Measurements from ENCODE around the gene ARL14. TPM values are rescaled to one million over a fixed set of nuclear protein-coding genes. Genes with fewer than 3 reads are reported as not detected.

ARL14 gene
- polyA plus RNA-seq, 1 donor (not counting 4 experiments of a cell fraction or from before 2014, with no cell fraction given), result 1.6 TPM

- FAIRE-seq (no peak), DNase-seq (ENCODE audit: low read depth, low spot score) (no peak)
- Histone ChIP-seq H2AFZ (ENCODE audit: control insufficient read depth, low read length) (no peak overlapping the region), H3K9me1 (ENCODE audit: control insufficient read depth, extremely low read depth, insufficient read depth, low read length) (no peaks in the 10 kb centered on the region), H3K9me3 (ENCODE audit: control insufficient read depth, low read depth, low read length) (no peaks in the 10 kb centered on the region), H3K79me2 (ENCODE audit: control insufficient read depth, insufficient read depth, low read length) (no peaks in the 10 kb centered on the region), H3K4me2 (ENCODE audit: control insufficient read depth, extremely low read depth, insufficient read depth, low read depth, low read length) (no peak overlapping the region), H3K27me3 (ENCODE audit: control insufficient read depth, extremely low read depth, insufficient read depth, low read length) (no peaks in the 10 kb centered on the region), H3K4me1 (ENCODE audit: control insufficient read depth, extremely low read depth, insufficient read depth, low read length) (no peaks in the 10 kb centered on the region), H3K4me3 (ENCODE audit: control insufficient read depth in 2 of 3, extremely low read depth in 1 of 3, insufficient read depth in 2 of 3, low read depth in 1 of 3, low read length in 3 of 3) (no peak overlapping the region), H4K20me1 (ENCODE audit: control insufficient read depth, extremely low read depth, insufficient read depth, low read length) (no peaks in the 10 kb centered on the region), H3K27ac (ENCODE audit: control insufficient read depth, insufficient read depth, low read length) (no peak overlapping the region), H3K36me3 (ENCODE audit: control insufficient read depth in 2 of 2, extremely low read depth in 1 of 2, insufficient read depth in 2 of 2, low read length in 2 of 2) (no peaks in the 10 kb centered on the region), H3K9ac (ENCODE audit: control insufficient read depth, extremely low read depth, insufficient read depth, low read length) (no peak overlapping the region)
- dilution Hi-C loops (cut with MboI; ENCODE audit: extremely low pct_ligation_motif_present, low sequenced_read_pairs), result loop anchor here (25.0 kb wide), 1 partner anchor 235 kb away; no protein-coding TSS in a partner anchor
- TF ChIP-seq EZH2 (IDR thresholded peaks at IDR 0.05; ENCODE audit: low read length) (no peak), CTCF (optimal IDR thresholded peaks at IDR 0.05 in 1 of 3, IDR thresholded peaks at IDR 0.05 in 1 of 3, conservative IDR thresholded peaks at IDR 0.05 in 1 of 3; ENCODE audit: extremely low read depth in 1 of 3, insufficient read depth in 2 of 3, low read length in 3 of 3) (no peak)
Measured at GRCh38 chr3:160702290-160702689, 25.3 kb downstream of the ARL14 start.

- Histone ChIP-seq H3K9me3 (ENCODE audit: control insufficient read depth, low read depth, low read length) (no peaks in the 10 kb centered on the region), H3K36me3 (ENCODE audit: control insufficient read depth in 2 of 2, extremely low read depth in 1 of 2, insufficient read depth in 2 of 2, low read length in 2 of 2) (no peaks in the 10 kb centered on the region), H3K4me2 (ENCODE audit: control insufficient read depth, extremely low read depth, insufficient read depth, low read depth, low read length) (no peak overlapping the region), H3K4me1 (ENCODE audit: control insufficient read depth, extremely low read depth, insufficient read depth, low read length) (no peaks in the 10 kb centered on the region), H4K20me1 (ENCODE audit: control insufficient read depth, extremely low read depth, insufficient read depth, low read length) (no peaks in the 10 kb centered on the region), H2AFZ (ENCODE audit: control insufficient read depth, low read length) (no peak overlapping the region), H3K9ac (ENCODE audit: control insufficient read depth, extremely low read depth, insufficient read depth, low read length) (no peak overlapping the region), H3K79me2 (ENCODE audit: control insufficient read depth, insufficient read depth, low read length) (no peaks in the 10 kb centered on the region), H3K9me1 (ENCODE audit: control insufficient read depth, extremely low read depth, insufficient read depth, low read length) (no peaks in the 10 kb centered on the region), H3K27ac (ENCODE audit: control insufficient read depth, insufficient read depth, low read length) (no peak overlapping the region), H3K27me3 (ENCODE audit: control insufficient read depth, extremely low read depth, insufficient read depth, low read length) (no peaks in the 10 kb centered on the region), H3K4me3 (ENCODE audit: control insufficient read depth in 2 of 3, extremely low read depth in 1 of 3, insufficient read depth in 2 of 3, low read depth in 1 of 3, low read length in 3 of 3) (no peak overlapping the region)
- dilution Hi-C loops (cut with MboI; ENCODE audit: extremely low pct_ligation_motif_present, low sequenced_read_pairs), result loop anchor here (25.0 kb wide), 1 partner anchor 233 kb away; no protein-coding TSS in a partner anchor
- FAIRE-seq (no peak), DNase-seq (ENCODE audit: low read depth, low spot score) (no peak)
- TF ChIP-seq EZH2 (IDR thresholded peaks at IDR 0.05; ENCODE audit: low read length), result no peak
- no peak for TF ChIP-seq CTCF (optimal IDR thresholded peaks at IDR 0.05 in 1 of 3, IDR thresholded peaks at IDR 0.05 in 1 of 3, conservative IDR thresholded peaks at IDR 0.05 in 1 of 3; ENCODE audit: extremely low read depth in 1 of 3, insufficient read depth in 2 of 3, low read length in 3 of 3)
Measured at GRCh38 chr3:160703974-160704373, 27.0 kb downstream of the ARL14 start.
